ENCODE data around the gene IGFBP6. TPM values are rescaled to one million over a fixed set of nuclear protein-coding genes. Genes with fewer than 3 reads are reported as not detected.
A peak's percentile ranks its signal among the peaks of the same experiment; 100 is the strongest.

IGFBP6 gene
- not detected in 2 replicates for total RNA-seq

GRCh38 chr12:53097564-53098353, at the start of gene IGFBP6:
TSS of gene IGFBP6 (plus strand) at chr12:53097667. CDS start at chr12:53097718, 51 bp downstream.
- Mint-ChIP-seq H3K36me3 (ENCODE audit: low read depth) (no peaks in the 10 kb centered on the region), H3K27ac (peak within 1 kb of the TSS; percentile 54), H3K4me1 (peaks cover 28% of the 10 kb centered on the region), H3K27me3 (peaks cover 25% of the 10 kb centered on the region), H3K9me3 (no peaks in the 10 kb centered on the region), H3K4me3 (peak within 1 kb of the TSS; percentile 85)
- peak; percentile 89 for DNase-seq
- intact Hi-C loops (cut with micrococcal nuclease), result loop anchor here (1.0 to 5.0 kb wide), 2 partner anchors 18 to 45 kb away; partner anchors contain the start of genes SPRYD3 and TNS2

- no peak for DNase-seq
- H3K9me3 Mint-ChIP-seq, result no peaks in the 10 kb centered on the region
- H3K36me3 Mint-ChIP-seq (ENCODE audit: low read depth), result no peaks in the 10 kb centered on the region
- peak overlapping the region; percentile 48 for H3K4me3 Mint-ChIP-seq
- peaks cover 29% of the 10 kb centered on the region for H3K4me1 Mint-ChIP-seq
- H3K27me3 Mint-ChIP-seq, result no peaks in the 10 kb centered on the region
- intact Hi-C loops (cut with micrococcal nuclease), result no loop called here
- peak overlapping the region; percentile 52 for H3K27ac Mint-ChIP-seq
These were observed 49.3 kb upstream of the IGFBP6 start for GRCh38 chr12:53048033-53048779.

GRCh38 chr12:53048780-53049401, 48.6 kb upstream of the IGFBP6 start:
- DNase-seq, result no peak
- H3K27me3 Mint-ChIP-seq, result no peaks in the 10 kb centered on the region
- intact Hi-C loops (cut with micrococcal nuclease), result no loop called here
- H3K27ac Mint-ChIP-seq, result no peak overlapping the region
- H3K4me1 Mint-ChIP-seq, result peaks cover 33% of the 10 kb centered on the region
- no peaks in the 10 kb centered on the region for H3K36me3 Mint-ChIP-seq (ENCODE audit: low read depth)
- peak overlapping the region; percentile 30 for H3K4me3 Mint-ChIP-seq
- no peaks in the 10 kb centered on the region for H3K9me3 Mint-ChIP-seq

GRCh38 chr12:53049571-53050318, 47.7 kb upstream of the IGFBP6 start, which contains the start of gene TNS2:
TSS of gene TNS2 (plus strand) at chr12:53050065. CDS start at chr12:53050186, 121 bp downstream.
- intact Hi-C loops (cut with micrococcal nuclease), result loop anchor here (5.0 kb wide), 1 partner anchor 48 kb away; the partner anchor contains the start of gene IGFBP6
- Mint-ChIP-seq H3K27me3 (no peaks in the 10 kb centered on the region), H3K4me3 (peak within 1 kb of the TSS; percentile 30), H3K36me3 (ENCODE audit: low read depth) (no peaks in the 10 kb centered on the region), H3K27ac (no peak within 1 kb of the TSS), H3K4me1 (peaks cover 35% of the 10 kb centered on the region), H3K9me3 (no peaks in the 10 kb centered on the region)
- DNase-seq, result no peak

- Mint-ChIP-seq H3K4me1 (peaks cover 32% of the 10 kb centered on the region), H3K4me3 (no peak overlapping the region), H3K9me3 (no peaks in the 10 kb centered on the region), H3K27ac (no peak overlapping the region), H3K27me3 (peaks cover 2% of the 10 kb centered on the region), H3K36me3 (ENCODE audit: low read depth) (no peaks in the 10 kb centered on the region)
- no peak for DNase-seq
- intact Hi-C loops (cut with micrococcal nuclease), result loop anchor here (5.0 kb wide), 1 partner anchor 47 kb away; the partner anchor contains the start of gene IGFBP6
These were observed 46.9 kb upstream of the IGFBP6 start for GRCh38 chr12:53050426-53051057.

- intact Hi-C loops (cut with micrococcal nuclease), result loop anchor here (5.0 kb wide), 1 partner anchor 46 kb away; the partner anchor contains the start of gene IGFBP6
These were observed 46.2 kb upstream of the IGFBP6 start for GRCh38 chr12:53051058-53051880.

GRCh38 chr12:53051881-53052412, 45.5 kb upstream of the IGFBP6 start:
- intact Hi-C loops (cut with micrococcal nuclease), result loop anchor here (5.0 kb wide), 1 partner anchor 45 kb away; the partner anchor contains the start of gene IGFBP6
- peaks cover 4% of the 10 kb centered on the region for H3K27me3 Mint-ChIP-seq
- peak overlapping the region; percentile 67 for H3K27ac Mint-ChIP-seq
- no peaks in the 10 kb centered on the region for H3K36me3 Mint-ChIP-seq (ENCODE audit: low read depth)
- no peak overlapping the region for H3K4me3 Mint-ChIP-seq
- no peak for DNase-seq
- peaks cover 20% of the 10 kb centered on the region for H3K4me1 Mint-ChIP-seq
- no peaks in the 10 kb centered on the region for H3K9me3 Mint-ChIP-seq

More at GRCh38 chr12:53051058-53051880, 46.2 kb upstream of the IGFBP6 start:
- Mint-ChIP-seq H3K27me3 (peaks cover 2% of the 10 kb centered on the region), H3K4me3 (no peak overlapping the region), H3K9me3 (no peaks in the 10 kb centered on the region), H3K36me3 (ENCODE audit: low read depth) (no peaks in the 10 kb centered on the region), H3K4me1 (peaks cover 25% of the 10 kb centered on the region), H3K27ac (no peak overlapping the region)
- no peak for DNase-seq

GRCh38 chr12:53052419-53053217, 44.8 kb upstream of the IGFBP6 start:
- no peak for DNase-seq
- H3K27me3 Mint-ChIP-seq, result peaks cover 4% of the 10 kb centered on the region
- no peak overlapping the region for H3K4me3 Mint-ChIP-seq
- intact Hi-C loops (cut with micrococcal nuclease), result loop anchor here (5.0 kb wide), 1 partner anchor 45 kb away; the partner anchor contains the start of gene IGFBP6
- H3K9me3 Mint-ChIP-seq, result no peaks in the 10 kb centered on the region
- H3K36me3 Mint-ChIP-seq (ENCODE audit: low read depth), result no peaks in the 10 kb centered on the region
- no peak overlapping the region for H3K27ac Mint-ChIP-seq
- peaks cover 20% of the 10 kb centered on the region for H3K4me1 Mint-ChIP-seq

- H3K4me3 Mint-ChIP-seq, result peak overlapping the region; percentile 98
- peak overlapping the region; percentile 93 for H3K27ac Mint-ChIP-seq
- intact Hi-C loops (cut with micrococcal nuclease), result loop anchor here (2.0 to 5.0 kb wide), 2 partner anchors 25 to 44 kb away; partner anchors contain the start of genes IGFBP6 and SPRYD3
- DNase-seq, result peak; percentile 88
- H3K27me3 Mint-ChIP-seq, result peaks cover 4% of the 10 kb centered on the region
- no peaks in the 10 kb centered on the region for H3K9me3 Mint-ChIP-seq
- H3K36me3 Mint-ChIP-seq (ENCODE audit: low read depth), result no peaks in the 10 kb centered on the region
- peaks cover 20% of the 10 kb centered on the region for H3K4me1 Mint-ChIP-seq
These were observed 44.0 kb upstream of the IGFBP6 start for GRCh38 chr12:53053218-53054111.

GRCh38 chr12:53054112-53054878, 43.2 kb upstream of the IGFBP6 start:
- Mint-ChIP-seq H3K27ac (peak overlapping the region; percentile 93), H3K4me1 (peaks cover 13% of the 10 kb centered on the region), H3K4me3 (peak overlapping the region; percentile 98), H3K36me3 (ENCODE audit: low read depth) (no peaks in the 10 kb centered on the region), H3K9me3 (no peaks in the 10 kb centered on the region), H3K27me3 (peaks cover 4% of the 10 kb centered on the region)
- intact Hi-C loops (cut with micrococcal nuclease), result loop anchor here (2.0 to 5.0 kb wide), 2 partner anchors 25 to 43 kb away; partner anchors contain the start of genes IGFBP6 and SPRYD3
- peak; percentile 97 for DNase-seq
